Measurements from ENCODE around the gene SMTNL1. TPM values are rescaled to one million over a fixed set of nuclear protein-coding genes. Genes with fewer than 3 reads are reported as not detected.

SMTNL1 gene
- total RNA-seq: not detected in 2 replicates

DNA sequence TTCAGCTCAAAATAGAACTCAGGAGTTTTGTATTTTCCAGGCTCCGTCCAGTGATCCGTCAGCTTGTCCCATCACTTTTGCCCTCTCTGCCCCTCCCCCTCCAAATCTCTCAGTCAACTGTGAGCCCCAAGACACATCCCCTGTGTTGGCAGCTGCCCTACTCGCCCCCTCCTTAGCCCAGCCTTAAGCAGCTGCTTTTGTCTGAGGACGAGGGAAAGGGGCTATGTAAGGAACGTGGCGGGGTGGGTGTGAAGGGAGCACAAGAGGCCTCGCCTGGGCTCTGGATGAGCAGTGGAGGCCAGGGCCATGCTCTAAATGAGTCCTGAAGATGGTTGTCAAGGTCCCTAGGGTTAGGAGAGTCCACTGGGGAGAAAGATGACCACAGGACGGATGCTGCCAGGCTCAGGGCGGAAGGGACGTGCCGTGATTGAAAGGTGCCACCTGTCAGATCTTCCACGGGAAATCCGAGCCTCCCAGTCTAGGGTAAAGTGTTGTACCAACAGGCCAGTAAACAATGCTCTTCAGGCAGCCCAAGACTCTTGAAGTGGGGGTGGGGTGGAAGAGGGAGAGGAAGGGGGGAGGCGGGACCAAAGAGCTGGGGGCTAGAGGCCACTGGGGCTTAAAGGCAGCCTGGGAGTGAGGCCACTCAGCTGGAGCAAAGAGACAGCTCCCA is at the start of gene SMTNL1:
TSS of gene SMTNL1 (plus strand) at position 649 of the 673 bp plus-strand sequence. CDS start 5,048 bp downstream, outside the sequence.

GRCh38 chr11:57515332-57516060 is 21.9 kb upstream of the SMTNL1 start, which contains the start of gene SLC43A1:
Gene SLC43A1, minus strand, starts transcription at chr11:57515702. Its CDS starts 1,591 bp downstream, at chr11:57514111.

DNA sequence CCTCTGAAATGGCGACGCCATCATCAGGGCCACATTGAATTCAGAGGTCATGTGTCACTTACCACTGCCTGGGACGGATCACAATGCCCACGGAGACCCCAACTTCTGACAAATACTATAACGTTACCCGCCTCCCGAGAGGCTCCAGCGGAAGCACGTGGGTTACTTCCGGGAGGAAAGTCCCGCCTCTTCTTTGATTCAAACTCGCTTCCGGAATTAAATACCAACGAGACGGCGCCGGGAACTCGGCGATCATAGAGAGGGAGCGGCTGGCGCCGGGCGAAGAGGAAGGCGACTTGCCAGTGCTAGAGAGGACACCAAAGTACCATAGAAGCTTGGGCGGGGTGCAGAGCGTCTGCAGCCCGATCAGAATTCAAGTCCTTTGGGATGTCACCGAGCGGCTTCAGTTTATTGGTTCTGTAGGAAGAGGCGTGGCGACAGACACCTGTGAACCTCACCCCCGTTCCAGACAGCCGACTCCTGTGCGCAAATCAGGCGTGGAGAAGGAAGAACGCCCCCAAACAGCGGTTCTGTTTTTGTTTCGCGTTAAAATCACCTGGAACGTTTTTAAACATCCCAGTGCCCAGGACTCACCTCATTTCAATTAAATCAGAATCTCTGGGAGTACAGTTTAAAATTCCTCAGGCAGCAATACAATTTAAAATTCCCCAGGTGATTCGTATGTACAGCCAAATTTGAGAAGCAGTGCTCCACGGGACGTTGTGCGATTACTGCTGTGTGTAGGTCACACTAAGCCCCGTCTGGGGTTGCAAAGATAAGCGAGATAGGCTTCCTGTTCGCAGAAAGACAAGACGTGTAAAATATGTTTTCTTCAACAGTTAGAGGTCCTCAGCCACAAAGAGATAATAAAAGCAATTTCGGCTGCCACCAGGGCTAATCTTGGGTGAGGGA is 6.5 kb upstream of the SMTNL1 start, which contains the start of gene TIMM10:
TSS of gene TIMM10 (minus strand) at position 159 of the 912 bp plus-strand sequence. CDS start 565 bp downstream, outside the sequence.

DNA sequence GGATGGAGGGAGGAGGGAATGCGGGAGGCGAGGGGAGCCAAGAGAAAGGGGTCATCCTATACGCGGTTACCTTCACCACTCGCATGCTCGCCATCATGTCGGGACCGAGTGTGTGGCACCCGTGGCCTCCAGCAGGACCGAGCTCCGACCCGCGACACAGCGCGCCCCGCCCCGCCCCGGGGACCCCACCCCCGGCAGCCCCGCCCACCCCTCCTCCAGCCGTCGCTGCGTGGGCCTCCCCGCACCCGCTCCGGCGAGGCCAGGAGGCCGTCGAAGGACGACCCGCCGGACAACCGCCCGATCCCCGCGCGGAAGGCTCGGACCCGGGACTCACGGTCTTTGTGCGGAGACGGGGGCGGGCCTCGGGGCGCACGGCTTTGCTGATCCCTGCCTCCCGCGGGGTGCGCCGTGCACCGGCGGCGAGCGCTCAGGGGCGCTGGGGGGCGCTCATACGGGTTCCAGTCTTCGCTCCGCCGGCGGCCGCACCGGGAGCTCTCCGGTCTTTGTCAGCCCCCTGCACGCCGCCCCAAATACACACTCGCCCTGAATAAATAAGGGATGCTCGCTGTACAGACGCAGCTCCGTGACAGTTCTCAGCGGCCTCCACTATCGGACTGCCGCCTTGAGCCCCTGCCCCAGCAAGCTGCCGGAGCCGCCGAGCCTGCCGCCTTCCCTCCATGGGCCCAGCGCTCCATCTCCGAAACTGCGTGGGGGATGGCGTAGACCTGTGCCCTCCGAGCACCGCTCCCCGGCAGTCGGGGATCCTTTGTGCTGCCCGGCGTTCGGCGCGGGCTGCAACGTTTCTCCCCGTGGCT is 30.3 kb downstream of the SMTNL1 start, which contains the start of gene UBE2L6:
TSS of gene UBE2L6 (minus strand) at position 158 of the 815 bp plus-strand sequence. CDS start at position 97, 61 bp downstream.

GRCh38 chr11:57597461-57597915 is 60.1 kb downstream of the SMTNL1 start, which contains the start of gene SERPING1:
Gene SERPING1, plus strand, starts transcription at chr11:57597685. Its CDS starts 586 bp downstream, at chr11:57598271.

Other genes starting within 250 kb of the SMTNL1 start
- gene TNKS1BP1, start 212.6 kb upstream of the SMTNL1 start, total RNA-seq: 110 and 231 TPM in 2 replicates
- 105 and 126 TPM in 2 replicates for gene SSRP1, start 201.7 kb upstream of the SMTNL1 start, total RNA-seq
- gene P2RX3, start 199.2 kb upstream of the SMTNL1 start, total RNA-seq: not detected in 2 replicates
- not detected in 2 replicates for gene PRG3, start 156.4 kb upstream of the SMTNL1 start, total RNA-seq
- not detected in 2 replicates for gene PRG2, start 146.9 kb upstream of the SMTNL1 start, total RNA-seq
- gene SLC43A3, start 110.5 kb upstream of the SMTNL1 start, total RNA-seq: 15.6 and 21.9 TPM in 2 replicates
- gene RTN4RL2, start 77.1 kb upstream of the SMTNL1 start, total RNA-seq: under 0.01 TPM in 1 of 2 replicates, not detected in the other
- 2.0 and 2.1 TPM in 2 replicates for gene SLC43A1, start 21.9 kb upstream of the SMTNL1 start, total RNA-seq
- gene TIMM10, start 6.8 kb upstream of the SMTNL1 start, total RNA-seq: 32.3 and 69.0 TPM in 2 replicates
- gene UBE2L6, start 30.1 kb downstream of the SMTNL1 start, total RNA-seq: 10.3 and 48.4 TPM in 2 replicates
- 0.68 and 10.0 TPM in 2 replicates for gene SERPING1, start 60.1 kb downstream of the SMTNL1 start, total RNA-seq
- under 0.01 and 0.07 TPM in 2 replicates for gene YPEL4, start 112.3 kb downstream of the SMTNL1 start, total RNA-seq
- 22.4 and 24.9 TPM in 2 replicates for gene CLP1, start 120.2 kb downstream of the SMTNL1 start, total RNA-seq
- gene ZDHHC5, start 130.5 kb downstream of the SMTNL1 start, total RNA-seq: 45.5 and 79.9 TPM in 2 replicates
- 13.8 and 18.8 TPM in 2 replicates for gene MED19, start 174.6 kb downstream of the SMTNL1 start, total RNA-seq
- gene TMX2, start 175.0 kb downstream of the SMTNL1 start, total RNA-seq: 89.5 and 95.5 TPM in 2 replicates
- 73.5 and 83.4 TPM in 2 replicates for gene SELENOH, start 203.9 kb downstream of the SMTNL1 start, total RNA-seq
- gene BTBD18, start 214.2 kb downstream of the SMTNL1 start, total RNA-seq: not detected in 2 replicates
- gene CTNND1, start 224.2 kb downstream of the SMTNL1 start, total RNA-seq: 174 and 308 TPM in 2 replicates

Measured in nasal cavity respiratory epithelium epithelial cell of viscerocranial mucosa (primary cell).